ENCODE results near the gene NBEA.

GRCh38 chr13:35595181-35595580, 653.1 kb downstream of the NBEA start:
- TF ChIP-seq CTCF (IDR thresholded peaks at IDR 0.05) (no peak), POLR2A (IDR thresholded peaks at IDR 0.05) (no peak)
